Fibroblast of skin of right biceps (primary cell): ENCODE data around the gene CAP1.
"Not testable (repeated sequence)": the region's sequence is repeated elsewhere in the genome, so short reads cannot be mapped to it uniquely, and the experiment has no call there.

Experiments
- DNase-seq: peaks from one replicate; pipeline ENCODE4 v3.0.0-alpha.2; 2013

CAP1 gene

DNA sequence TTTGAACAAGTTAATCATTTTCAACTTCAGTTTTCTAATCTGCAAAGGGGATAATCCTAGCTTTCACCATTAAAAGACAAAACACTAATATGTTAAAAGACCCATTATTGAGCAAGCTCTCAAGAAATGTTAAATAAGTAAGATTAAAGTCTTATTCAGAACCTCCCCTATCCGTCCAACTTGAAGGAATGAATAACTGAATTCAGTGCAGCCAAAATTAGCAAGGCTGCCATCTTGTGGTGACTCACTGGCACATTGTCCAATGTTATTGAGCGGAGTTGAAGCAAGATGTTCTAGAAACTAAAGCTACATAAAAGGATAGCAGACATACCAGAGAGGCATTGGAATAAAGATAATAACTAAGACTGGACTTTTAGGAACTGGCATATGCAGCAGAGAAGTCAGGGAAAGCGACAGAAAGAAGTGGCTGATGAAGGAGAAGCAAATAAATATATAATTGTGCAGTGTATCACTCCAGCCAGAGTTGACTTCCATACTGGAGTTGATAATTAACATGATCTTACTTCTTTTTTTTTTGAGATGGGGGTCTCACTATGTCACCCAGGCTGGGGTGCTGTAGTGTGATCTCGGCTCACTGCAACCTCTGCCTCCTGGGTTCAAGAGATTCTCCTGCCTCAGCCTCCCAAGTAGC, 8.2 kb upstream of the CAP1 start:
- peak; percentile 63 for DNase-seq

DNA sequence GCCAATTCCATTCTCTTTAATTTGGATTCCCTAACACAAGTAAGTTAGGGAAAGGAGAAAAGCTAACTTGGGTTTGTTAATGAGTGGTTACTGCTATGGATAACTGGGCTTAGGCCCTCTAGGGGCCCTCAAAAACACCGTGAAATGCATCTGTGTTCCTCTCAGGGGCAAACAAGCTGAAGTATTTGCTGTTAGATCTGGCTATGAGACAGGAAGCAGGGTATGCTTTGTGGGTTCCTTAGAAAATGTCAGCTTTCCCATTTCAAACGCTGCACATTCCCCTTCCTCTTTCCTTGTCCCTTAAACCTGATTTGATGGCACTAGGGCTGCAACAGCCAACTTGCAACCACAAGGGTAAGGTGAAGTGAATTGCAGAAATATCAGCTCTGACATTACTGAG, 5.7 kb upstream of the CAP1 start:
- no peak for DNase-seq

DNA sequence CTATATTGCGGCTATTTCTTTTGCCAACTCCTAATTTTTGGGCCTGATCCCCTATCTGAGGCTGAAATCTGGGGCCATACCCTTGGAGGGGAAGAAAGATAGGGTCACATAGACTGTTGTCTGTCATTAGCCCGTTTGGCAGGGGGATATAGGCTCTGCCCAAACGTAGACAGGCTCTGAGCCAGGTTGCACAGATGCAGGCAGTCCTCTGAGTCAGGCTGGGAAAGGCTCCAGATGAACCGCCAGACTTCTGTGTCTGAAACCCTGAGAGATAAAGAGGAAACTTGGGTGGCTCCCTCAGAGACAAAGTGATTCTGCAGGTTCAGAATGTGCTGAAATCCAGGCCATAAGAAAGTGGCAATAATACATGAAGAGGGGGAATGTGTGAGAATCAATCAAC, 4.0 kb upstream of the CAP1 start:
- peak; percentile 80 for DNase-seq

DNA sequence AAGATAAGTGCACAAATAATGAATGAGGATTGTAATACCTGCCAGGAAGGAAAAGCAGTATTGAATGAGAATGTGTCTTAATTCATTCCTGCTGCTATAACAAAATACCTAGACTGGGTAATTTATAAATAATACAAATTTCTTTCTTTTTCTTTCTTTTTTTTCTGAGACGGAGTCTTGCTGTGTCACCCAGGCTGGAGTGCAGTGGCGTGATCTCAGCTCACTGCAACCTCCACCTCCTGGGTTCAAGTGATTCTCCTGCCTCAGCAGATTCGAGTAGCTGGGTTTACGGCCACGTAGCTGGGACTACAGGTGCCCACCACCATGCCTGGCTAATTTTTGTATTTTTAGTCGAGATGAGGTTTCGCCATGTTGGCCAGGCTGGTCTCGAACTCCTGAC, 3.3 kb upstream of the CAP1 start:
- not testable (repeated sequence) for DNase-seq

DNA sequence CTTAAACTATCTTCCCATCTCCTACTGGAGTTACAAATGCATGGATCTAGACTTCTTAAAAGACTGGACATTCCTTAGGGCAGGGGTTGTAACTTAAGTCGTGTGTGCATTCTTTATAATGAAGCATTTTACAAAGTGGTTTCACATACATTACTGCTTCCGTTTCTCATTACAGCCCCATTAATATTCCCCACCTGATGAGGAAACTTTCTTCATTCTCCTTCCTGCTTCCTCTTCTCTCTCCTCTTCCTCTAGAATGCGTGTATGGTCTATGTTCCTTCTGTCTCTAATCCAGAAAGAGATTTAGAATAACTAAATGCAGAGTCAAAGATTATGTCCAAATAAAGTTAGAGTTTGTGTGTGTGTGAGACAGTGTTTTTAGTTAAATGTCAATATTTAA, 1.8 kb upstream of the CAP1 start:
- DNase-seq, result no peak

DNA sequence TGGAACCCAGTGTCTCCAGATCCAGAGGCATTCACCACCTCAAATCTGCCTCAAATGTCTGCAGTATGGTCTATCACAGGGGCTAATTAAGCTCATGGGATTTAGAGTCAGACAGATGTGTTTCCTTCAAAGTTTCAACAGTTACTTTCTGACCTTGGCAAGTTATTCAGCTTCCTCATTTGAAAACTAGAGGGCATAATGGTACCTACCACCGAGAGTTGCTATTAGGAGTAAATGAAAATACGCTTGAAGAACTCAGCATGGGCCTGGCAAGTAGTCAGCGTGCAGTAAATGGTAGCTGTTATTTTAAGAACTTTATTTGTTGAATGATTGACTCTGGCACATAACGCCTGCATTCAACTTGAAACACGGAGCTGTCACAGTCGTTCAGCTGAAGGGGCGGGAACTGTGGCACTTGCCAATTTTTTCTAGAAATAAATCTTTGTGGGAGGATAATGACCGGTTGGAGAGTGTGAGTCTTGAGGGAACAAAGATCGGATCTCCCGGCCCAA, 1.2 kb upstream of the CAP1 start:
- DNase-seq, result no peak

DNA sequence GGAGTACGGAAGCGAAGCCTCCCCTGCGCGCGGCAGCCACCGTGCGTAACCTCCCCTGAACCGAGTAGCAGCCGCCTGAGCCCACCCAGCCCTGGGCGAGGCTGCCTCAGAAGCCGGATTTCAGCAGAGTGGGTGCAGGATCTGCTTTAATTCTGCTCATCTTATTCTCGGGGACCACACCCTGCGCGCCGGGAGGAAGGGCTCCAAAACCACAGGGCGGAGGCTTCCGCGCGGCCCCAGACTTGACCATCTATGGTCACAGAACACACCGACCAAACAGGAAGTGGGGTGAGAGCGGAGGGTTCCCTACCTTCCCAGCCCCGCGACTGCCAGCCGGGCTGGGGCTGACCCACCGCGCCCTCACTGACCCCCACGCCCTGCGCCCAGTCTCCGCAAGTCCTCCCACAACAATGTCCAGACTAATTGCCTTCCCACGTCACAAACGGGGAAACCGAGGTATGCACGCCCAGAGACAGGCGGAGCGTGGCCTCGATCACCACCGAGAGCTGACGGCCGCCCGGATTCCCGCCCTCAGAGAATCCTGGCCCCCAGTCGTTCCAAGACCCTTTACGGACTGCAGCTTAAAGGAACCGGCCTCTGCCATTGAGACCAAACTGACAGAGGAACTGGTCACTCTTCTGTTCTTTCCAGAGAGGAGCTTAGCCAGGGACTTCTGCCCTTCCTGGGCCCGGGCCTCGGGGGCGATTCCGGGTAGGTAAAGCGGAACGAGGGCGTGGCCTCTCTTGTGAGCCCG, 595 bp upstream of the CAP1 start:
- DNase-seq, result peak; percentile 95

DNA sequence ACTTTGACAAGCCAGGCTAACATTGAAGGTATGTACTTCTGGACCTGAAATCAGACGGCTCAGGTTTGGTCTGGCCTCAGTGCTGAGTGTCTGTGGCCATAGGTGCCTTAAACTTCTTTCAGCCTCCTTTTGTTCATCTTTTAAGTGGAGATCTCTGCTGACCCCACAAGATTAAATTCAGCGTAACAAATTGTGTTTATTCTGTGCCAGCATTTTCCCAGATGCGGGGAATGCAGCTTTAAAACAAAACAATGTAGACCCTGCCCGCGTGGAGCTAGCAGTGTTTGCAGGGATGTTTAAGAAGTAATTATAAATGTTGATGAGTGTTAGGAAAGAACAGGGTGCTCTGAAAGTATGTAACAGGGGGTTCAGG, 923 bp downstream of the CAP1 start:
- no peak for DNase-seq

DNA sequence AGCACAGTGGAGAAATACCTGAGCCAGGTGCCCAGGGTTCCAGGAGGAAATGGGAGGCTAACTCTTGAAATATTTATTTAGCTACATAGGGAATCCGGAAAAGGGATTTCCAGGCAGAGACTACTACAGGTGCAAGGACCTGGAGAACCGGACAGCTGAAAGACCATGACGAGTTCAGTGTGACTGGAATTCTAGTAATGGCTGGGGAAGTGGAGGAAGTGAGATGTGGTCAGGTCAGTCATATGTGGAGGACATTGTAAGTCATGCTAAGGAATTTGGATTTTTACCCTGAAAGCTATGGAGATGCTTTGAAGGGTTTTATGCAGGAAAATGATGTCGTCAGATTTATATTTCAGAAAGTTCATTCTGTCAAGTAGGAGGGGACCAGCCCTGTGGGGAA, 1.8 kb downstream of the CAP1 start:
- peak; percentile 66 for DNase-seq

DNA sequence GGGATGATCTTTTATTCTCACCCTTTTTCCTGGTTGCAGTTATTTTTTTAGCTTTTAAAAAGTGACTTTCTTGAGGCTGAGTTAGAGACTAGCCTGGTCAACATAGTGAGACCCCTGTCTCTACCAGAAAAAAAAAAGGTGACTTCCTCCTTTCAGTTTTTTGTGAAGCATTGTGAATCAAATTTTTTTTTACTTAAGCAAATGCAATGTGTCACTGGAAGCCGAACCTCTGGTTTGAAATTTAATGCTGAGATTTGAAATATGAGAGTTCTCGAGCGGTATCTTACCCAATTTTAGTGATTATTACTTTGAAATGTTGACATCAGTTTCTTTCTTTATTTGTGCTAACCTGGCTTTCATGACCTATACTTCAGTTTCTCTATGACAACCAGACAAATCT, 3.6 kb downstream of the CAP1 start:
- DNase-seq, result no peak

DNA sequence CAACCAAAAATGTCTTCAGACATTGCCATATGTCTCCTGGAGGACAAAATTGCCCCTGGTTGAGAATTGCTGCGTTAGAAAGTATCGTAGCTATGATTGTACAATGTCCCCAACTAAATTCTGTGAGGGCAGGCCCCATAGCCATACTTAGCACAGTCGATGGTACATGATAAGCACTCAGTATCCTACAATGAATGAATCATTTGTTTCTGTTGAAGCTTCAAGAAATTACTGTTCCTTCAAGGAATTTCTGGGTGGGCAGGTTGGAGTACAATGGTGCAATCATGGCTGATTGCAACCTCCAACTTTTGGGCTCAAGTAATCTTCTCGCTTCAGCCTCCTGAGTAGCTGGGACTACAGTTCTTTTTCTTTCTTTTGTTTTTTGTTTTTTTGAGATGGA, 4.7 kb downstream of the CAP1 start:
- DNase-seq, result no peak

DNA sequence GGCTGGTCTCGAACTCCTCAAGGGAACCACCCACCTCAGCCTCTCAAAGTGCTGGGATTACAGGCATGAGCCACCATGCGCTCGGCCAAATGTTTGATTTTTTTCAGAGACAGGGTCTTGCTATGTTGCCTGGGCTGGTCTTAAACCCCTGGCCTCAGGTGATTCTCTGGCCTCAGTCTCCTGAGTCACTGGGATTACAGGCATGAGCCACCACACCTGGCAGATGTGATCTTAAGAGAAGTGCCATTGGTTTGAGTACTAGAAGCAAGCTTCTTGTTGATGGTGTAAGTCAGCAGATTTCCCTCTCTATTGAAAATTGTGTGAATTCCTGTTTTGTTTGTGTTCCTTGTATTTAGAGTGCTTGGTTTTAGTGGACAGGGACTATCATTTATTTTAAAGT, 5.2 kb downstream of the CAP1 start:
- DNase-seq, result no peak

DNA sequence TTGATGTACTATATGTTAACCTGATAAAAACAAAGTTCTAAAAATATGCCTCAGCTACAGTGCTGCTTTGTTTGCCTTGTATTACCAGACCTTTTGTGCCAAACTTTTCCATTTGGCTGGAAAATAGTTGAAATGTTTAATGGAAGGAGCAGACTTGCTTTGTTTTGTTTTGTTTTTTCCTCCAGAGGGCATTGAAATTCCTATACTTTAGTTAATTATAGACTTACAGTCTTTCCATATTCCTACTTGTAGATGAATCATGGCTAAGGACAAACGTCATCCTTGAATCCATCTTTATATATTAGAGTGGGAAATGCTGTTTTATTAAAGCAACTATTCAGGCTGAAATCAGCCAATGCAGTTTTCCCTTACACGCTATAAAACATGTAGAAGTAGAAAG, 6.7 kb downstream of the CAP1 start:
- no peak for DNase-seq

DNA sequence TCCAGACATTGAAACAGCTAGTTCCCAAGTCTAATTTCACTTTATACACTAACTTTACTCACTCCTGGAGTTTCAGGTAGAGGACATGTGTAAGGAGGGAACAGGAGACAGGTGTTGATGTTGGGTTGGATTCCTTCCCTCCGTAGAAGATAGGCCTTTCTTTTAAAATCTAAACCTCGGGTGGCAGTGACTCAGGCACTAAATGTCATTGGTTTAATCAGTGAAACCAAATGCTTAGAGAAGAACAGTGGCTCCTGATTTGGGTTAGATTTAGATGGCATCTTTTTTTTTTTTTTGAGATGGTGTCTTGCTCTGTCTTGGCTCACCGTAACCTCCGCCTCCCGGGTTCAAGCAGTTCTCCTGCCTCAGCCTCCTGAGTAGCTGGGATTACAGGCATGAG, 7.2 kb downstream of the CAP1 start:
- no peak for DNase-seq

DNA sequence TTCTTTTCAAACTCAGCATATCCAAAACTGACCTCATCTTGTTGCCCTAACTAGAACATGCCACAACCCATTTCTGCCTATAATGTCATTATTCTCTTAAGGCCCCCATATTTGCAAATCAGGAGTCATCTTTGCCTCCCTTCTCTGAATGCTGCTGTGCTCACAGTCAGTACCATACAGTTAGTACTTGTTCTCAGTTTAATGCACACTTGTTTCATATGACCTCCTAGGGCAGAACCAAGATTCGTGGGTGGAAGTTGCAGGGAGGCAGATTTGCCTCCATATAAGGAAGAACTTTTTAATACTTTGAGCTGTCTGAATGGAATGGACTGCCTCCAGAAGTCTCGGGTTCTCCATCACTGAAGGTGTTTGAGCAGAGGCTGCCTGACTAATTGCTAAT, 9.2 kb downstream of the CAP1 start:
- peak; percentile 46 for DNase-seq

DNA sequence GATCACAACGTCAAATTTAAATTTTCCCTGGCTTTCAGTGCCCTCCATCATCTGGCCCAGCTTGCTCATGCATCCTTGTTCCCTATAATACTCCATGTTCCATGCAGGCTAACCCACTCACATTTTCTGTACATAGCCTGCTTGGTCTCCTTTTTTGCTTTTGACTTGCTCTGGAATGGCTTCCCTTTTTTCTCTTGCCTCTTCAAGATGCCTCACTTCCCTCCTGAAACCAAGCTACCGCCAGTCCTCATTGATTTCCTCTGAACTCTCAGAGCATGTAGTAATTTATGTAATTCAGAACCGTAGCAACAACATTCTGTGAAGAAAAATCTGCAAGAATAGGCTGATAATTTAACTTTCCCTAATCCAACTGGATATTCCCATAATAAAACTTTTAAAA, 10.3 kb downstream of the CAP1 start:
- no peak for DNase-seq

DNA sequence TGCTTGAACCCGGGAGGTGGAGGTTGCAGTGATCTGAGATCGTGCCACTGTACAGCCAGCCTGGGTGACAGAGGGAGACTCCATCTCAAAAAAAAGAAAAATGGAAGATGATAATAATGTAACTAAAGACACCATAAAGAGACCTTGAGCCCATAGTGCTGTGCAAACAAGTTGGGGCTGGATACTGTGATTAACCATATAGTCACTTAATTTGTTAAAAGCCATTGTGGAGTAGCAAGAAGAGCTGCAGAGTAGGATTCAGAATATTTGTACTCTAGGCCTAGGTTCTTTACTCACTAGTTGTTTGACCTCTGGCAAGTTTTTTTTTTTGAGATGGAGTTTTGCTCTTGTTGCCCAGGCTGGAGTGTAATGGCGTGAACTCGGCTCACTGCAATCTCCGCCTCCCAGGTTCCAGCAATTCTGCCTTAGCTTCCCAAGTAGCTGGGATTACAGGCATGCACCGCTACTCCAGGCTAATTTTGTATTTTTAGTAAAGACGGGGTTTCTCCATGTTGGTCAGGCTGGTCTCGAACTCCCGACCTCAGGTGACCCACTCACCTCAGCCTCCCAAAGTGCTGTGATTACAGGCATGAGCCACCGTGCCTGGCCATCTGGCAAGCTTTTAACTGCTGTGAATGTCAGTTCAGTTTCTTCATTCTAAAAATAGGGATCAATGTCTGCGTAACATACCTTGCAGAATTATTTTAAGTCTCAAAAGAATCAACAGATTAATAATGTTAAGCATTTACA, 12.8 kb downstream of the CAP1 start:
- no peak for DNase-seq

DNA sequence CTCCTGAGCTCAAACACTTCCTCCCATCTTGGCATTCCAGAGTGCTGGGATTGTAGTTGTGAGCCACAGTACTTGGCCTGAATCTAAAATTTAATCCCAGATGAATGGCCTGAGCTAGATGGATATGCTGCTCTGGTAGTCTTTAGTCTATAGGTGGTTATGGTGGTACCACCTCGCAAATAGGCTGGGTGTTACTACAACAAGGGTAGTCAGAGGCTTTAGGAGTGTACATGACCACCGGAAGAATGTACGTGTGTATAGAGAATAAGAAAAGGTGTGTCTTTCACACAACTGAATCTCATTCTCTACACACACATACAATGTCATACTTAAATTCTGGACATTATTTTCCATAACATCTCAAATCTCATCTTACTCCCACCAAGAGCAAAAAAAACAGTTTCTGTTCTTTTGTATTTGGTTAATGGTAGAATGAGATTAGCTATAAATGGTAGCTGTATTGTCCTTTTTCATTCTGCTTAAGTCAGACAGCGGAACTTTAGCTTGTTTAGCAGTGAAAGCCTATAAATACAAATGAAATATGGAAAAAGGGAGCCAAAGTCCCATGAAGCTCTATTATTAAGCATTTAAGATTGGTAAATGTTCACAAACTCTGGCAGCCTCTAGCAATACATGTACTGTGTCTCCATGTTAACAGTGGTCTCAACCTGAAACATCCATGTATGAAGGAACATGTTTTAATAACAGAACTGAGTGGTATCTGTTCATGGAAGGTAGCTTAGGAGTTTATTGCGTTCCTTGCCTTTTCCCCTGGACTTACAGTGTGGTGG, 16.2 kb downstream of the CAP1 start:
- DNase-seq, result no peak

DNA sequence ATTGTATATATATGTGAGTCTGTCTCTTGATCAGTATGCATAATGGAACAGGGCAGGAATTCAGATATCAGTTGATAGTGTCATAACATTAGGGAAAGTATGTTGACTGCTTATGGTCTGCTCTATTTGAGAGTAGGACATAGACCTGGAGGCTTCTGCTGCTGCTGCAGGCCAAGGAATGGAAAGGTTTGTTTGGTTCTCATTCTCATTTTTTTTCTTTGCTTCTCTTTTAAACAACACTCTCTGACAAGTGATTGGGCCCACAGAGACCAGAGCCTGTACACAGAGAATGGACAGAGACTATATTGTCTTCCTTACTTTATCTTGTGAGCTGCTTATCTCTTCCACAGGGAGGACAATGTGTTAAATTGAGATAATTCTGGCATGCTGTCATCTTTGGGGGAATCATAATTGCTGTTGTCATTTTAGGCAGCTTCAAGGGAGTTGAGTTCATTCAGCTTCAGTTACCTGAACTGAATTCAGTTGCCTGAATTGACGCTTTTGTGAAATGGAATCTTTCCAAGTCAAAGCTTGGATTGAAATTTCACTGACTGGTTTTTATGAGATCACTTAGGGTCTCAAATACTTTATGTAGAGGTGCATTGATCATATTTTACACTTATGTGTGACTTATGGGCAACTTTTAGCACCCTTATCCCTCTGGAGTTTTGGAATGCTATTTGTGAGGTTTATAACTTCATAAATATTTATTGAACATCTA, 16.9 kb downstream of the CAP1 start:
- no peak for DNase-seq

DNA sequence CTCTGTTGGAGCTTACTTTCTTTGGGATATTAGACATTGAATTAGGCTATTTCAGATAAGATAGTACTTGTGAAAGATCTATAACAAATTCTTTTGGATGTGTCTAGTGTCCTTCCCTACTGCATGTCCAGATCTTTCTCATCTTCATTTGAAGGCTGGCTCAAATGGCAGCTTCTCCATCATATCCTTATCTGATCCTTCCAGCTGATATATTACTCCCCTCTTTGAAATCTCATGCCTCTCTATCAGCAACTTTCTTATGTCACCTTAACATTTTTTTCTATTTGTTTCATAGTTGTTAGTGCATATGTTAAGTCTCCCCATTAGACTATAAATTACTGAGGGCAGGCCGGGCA, 17.5 kb downstream of the CAP1 start:
- DNase-seq, result no peak

DNA sequence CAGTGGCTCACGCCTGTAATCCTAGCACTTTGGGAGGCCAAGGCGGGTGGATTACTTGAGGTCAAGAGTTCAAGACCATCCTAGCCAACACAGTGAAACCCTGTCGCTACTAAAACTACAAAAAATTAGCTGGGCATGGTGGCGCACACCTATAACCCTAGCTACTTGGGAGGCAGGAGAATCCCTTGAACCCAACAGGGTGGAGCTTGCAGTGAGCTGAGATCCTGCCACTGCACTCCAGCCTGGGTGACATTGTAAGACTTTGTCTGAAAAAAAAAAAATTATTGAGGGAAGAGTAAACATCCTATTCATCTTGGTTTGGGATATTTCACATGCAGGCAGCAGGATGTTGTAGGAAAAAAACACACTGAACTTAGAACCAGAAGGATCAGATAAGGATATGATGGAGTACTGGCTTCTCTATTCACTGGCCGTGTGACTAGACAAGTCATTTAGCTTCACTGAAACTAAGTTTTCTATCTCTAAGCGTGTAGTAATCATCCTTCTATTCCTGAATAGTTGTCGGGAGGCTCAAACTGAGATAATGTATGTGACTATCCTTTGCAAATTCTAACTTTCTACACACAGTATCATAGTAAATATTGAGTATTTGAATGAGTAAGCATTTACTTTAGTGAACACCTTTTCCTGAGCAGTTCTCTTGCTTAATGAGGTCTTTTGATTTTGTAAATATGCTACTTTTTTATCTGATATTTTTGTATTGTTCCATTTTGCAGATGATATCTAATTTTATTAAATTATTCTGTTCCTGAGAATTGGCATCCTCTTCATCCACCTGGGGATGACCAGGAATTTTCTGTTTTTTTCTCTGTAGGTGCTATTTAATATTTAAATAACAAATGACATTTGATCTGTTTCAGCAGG, 18.2 kb downstream of the CAP1 start:
- DNase-seq, result no peak
